NT2/D1 (cell line): ENCODE data around the gene ZNF606.

Source experiments
- SUZ12 ChIP-seq: IDR thresholded peaks from 2 replicates; pipeline ENCODE4 v1.6.1; 2011; ENCODE audit not compliant: insufficient read length, insufficient read depth; ENCODE audit errors: extremely low read depth
- YY1 ChIP-seq: IDR thresholded peaks from 2 replicates; pipeline ENCODE4 v1.6.1; 2011; ENCODE audit not compliant: insufficient read length, insufficient read depth
- ZNF274 ChIP-seq: IDR thresholded peaks from 2 replicates; pipeline ENCODE4 v1.6.1; 2011; ENCODE audit warnings: mild to moderate bottlenecking, low read depth, low read length

- TF ChIP-seq ZNF274 (no peak), YY1 (no peak), SUZ12 (no peak)
These were observed 75.0 kb downstream of the ZNF606 start for GRCh38 chr19:57927587-57927986.
